K562 (cell line): ENCODE data around the gene RPS23. TPM values are rescaled to one million over a fixed set of nuclear protein-coding genes. Genes with fewer than 3 reads are reported as not detected.

ENCODE experiments used
- ATF3 ChIP-seq, 2 experiments: fragments of 450-650 bp in 1 of 2; sonication (generic) in 1 of 2; formaldehyde crosslinking in 1 of 2; IDR thresholded peaks in 1 of 2; conservative IDR thresholded peaks in 1 of 2; 2 replicates each; pipeline versions ENCODE4 v1.6.1 to v1.8.1; 2016 to 2023; ENCODE audit warnings: mild to moderate bottlenecking in 2 of 2, moderate library complexity in 2 of 2, inconsistent platforms in 1 of 2, missing genetic modification reagents in 1 of 2
- CEBPB ChIP-seq: fragments of 450-650 bp; IDR thresholded peaks from 2 replicates; pipeline ENCODE4 v1.6.1; 2016; ENCODE audit warnings: missing genetic modification characterization, missing compliant biosample characterization
- CEBPG ChIP-seq, 3 experiments: fragments of 200-800 bp in 1 of 3; sonication (Bioruptor generic) in 1 of 3; sonication (generic) in 1 of 3; formaldehyde crosslinking in 1 of 3; IDR thresholded peaks in 2 of 3; conservative IDR thresholded peaks in 1 of 3; 2 replicates each; pipeline versions ENCODE4 v1.6.1 to v1.8.0; 2016 to 2022; ENCODE audit warnings: missing compliant biosample characterization in 2 of 3, missing genetic modification characterization in 2 of 3, mild to moderate bottlenecking in 1 of 3, missing genetic modification reagents in 1 of 3
- KLF13 ChIP-seq: fragments of 450-650 bp; IDR thresholded peaks from 2 replicates; pipeline ENCODE4 v1.6.1; 2016; ENCODE audit warnings: missing genetic modification characterization, low read depth, mild to moderate bottlenecking, missing compliant biosample characterization, moderate library complexity, borderline replicate concordance
- PRDM10 ChIP-seq: fragments of 450-650 bp; IDR thresholded peaks from 2 replicates; pipeline ENCODE4 v1.6.1; 2018; ENCODE audit not compliant: partially characterized antibody
- REST ChIP-seq, 2 experiments: fragments of 450-650 bp; formaldehyde crosslinking in 1 of 2; IDR thresholded peaks; 2 replicates each; pipeline versions ENCODE4 v1.4.0 to v1.6.1; 2014 to 2020; ENCODE audit warnings: mild to moderate bottlenecking in 2 of 2, borderline replicate concordance in 1 of 2, low read depth in 1 of 2
- polyA plus RNA-seq, 8 experiments: library from polyadenylated mRNA; depleted of rRNA in 4 of 8; stranded (reverse) in 5 of 8; unstranded in 3 of 8; fragments of >200 nt; fragmentation: Nextera tagmentation in 2 of 8; fragmentation: Illumina TruSeq in 1 of 8; extraction: Ambion mirVana in 2 of 8; extraction: Trizol in 1 of 8; gene quantifications; 2 replicates each; pipeline versions ENCODE4 v1.2.1 to v1.2.3, GENCODE V29; 2011 to 2014; ENCODE audit warnings: inconsistent platforms in 1 of 8, missing spikeins in 1 of 8
- total RNA-seq, 7 experiments: library from RNA; depleted of rRNA in 6 of 7; stranded (reverse); fragments of >200 nt in 6 of 7; fragmentation: Illumina TruSeq in 2 of 7; extraction: Trizol in 2 of 7; gene quantifications; 2 replicates each; pipeline versions ENCODE4 v1.2.1 to v1.2.3, GENCODE V29; 2011 to 2021; ENCODE audit warnings: low replicate concordance in 1 of 7

The RPS23 gene
- total and polyA plus RNA-seq, 9 of the 15 experiments (the other 6 are each of a cell fraction or from before 2014, with no cell fraction given), result 3,252 to 10,689 (median 6,302) TPM

- TF ChIP-seq PRDM10 (peak; percentile 80), REST (IDR thresholded peaks at IDR 0.05; ENCODE audit: borderline replicate concordance) (peak; percentile 17; the same call in 1 of the 2 replicates), REST (CRISPR knock-in tag; IDR thresholded peaks at IDR 0.05; ENCODE audit: low read depth) (no peak), ATF3 (IDR thresholded peaks at IDR 0.05) (peak; percentile 58), ATF3 (CRISPR knock-in tag; conservative IDR thresholded peaks at IDR 0.05) (no peak), CEBPG (CRISPR knock-in tag; IDR thresholded peaks at IDR 0.05) (no peak), CEBPG (tag; conservative IDR thresholded peaks at IDR 0.05 in 1 of 2, IDR thresholded peaks at IDR 0.05 in 1 of 2) (peak; percentile 69 to 75), KLF13 (tag) (no peak), CEBPB (peak; percentile 75)
Observed at GRCh38 chr5:82314964-82315758, 37.0 kb upstream of the RPS23 start (continued).
